Measurements from ENCODE around the gene ADGRL3. TPM values are rescaled to one million over a fixed set of nuclear protein-coding genes. Genes with fewer than 3 reads are reported as not detected.

Gene ADGRL3
- total RNA-seq, 2 experiments from 2014 or later = not detected

DNA sequence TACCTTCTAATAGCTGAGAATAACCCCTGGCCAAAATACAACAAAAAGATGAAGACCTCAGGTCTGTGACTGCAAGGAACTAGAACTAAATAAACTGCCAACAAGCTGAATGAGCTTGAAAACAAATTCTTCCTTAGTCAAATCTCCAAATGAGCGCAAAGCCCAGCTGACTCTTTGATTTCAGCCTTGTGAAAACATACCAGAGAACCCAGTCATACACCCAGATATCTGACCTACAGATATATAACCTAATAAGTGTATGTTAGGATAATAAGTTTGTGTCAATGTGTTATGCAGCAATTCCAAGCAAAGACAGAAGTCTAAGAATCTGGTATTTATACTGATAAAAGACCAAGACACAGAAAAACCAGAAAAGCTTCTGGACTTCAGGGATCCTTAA lies 38.0 kb upstream of the ADGRL3 start:
- no peak for DNase-seq (ENCODE audit: low spot score)
- no peak for TF ChIP-seq EZH2phosphoT487 (IDR thresholded peaks at IDR 0.05; ENCODE audit: borderline replicate concordance, low read depth, low read length)
- TF ChIP-seq, protein P1, sequence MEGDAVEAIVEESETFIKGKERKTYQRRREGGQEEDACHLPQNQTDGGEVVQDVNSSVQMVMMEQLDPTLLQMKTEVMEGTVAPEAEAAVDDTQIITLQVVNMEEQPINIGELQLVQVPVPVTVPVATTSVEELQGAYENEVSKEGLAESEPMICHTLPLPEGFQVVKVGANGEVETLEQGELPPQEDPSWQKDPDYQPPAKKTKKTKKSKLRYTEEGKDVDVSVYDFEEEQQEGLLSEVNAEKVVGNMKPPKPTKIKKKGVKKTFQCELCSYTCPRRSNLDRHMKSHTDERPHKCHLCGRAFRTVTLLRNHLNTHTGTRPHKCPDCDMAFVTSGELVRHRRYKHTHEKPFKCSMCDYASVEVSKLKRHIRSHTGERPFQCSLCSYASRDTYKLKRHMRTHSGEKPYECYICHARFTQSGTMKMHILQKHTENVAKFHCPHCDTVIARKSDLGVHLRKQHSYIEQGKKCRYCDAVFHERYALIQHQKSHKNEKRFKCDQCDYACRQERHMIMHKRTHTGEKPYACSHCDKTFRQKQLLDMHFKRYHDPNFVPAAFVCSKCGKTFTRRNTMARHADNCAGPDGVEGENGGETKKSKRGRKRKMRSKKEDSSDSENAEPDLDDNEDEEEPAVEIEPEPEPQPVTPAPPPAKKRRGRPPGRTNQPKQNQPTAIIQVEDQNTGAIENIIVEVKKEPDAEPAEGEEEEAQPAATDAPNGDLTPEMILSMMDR (conservative IDR thresholded peaks at IDR 0.05; ENCODE audit: low read length) = no peak
- intact Hi-C loops (cut with micrococcal nuclease; ENCODE audit: unreplicated experiment) = no loop called here
- no peak overlapping the region for H3K4me3 ChIP-seq (ENCODE audit: low read depth, low read length, poor library complexity, severe bottlenecking)
- ChIA-PET CTCF (ENCODE audit: unreplicated experiment) (no interaction called here), POLR2A (no interaction called here)
- no peak overlapping the region for H2AFZ ChIP-seq (ENCODE audit: low read length)
- H3K27ac ChIP-seq (ENCODE audit: low read depth, low read length, poor library complexity, severe bottlenecking) = no peak overlapping the region
- no peak overlapping the region for H3K4me2 ChIP-seq (ENCODE audit: low read length)
- no peaks in the 10 kb centered on the region for H3K9me3 ChIP-seq (ENCODE audit: low read length)
- H3K79me2 ChIP-seq (ENCODE audit: insufficient read depth, low read depth, low read length) = no peaks in the 10 kb centered on the region
- no peaks in the 10 kb centered on the region for H4K20me1 ChIP-seq (ENCODE audit: insufficient read depth, low read length)
- H3K36me3 ChIP-seq (ENCODE audit: insufficient read depth, low read length) = no peaks in the 10 kb centered on the region
- H3K4me1 ChIP-seq (ENCODE audit: insufficient read depth, low read length, poor library complexity, severe bottlenecking) = no peaks in the 10 kb centered on the region
- BruUV-seq (replicated peaks) = no TSS peak
- no peaks in the 10 kb centered on the region for H3K9me2 ChIP-seq (ENCODE audit: insufficient read depth, low read length)

DNA sequence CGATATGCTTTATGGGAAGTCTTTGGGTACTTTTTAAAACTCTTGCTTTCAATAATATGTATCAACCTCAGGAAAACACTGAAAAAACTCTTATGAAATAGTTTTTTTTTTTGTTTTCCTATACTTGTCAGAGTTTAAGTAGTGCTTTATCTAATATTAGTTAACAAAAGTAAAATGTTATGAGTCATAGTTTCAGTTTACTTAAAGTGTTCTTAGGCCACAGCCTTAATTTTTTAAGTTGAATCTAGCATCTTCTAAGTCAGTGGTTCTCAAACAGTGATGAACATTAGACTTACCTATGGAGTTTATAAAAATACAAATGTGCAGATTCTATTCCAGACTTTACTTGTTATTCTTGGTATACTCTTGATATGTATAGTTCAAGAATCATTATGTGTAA lies 26.3 kb upstream of the ADGRL3 start:
- H2AFZ ChIP-seq (ENCODE audit: low read length) = no peak overlapping the region
- no peaks in the 10 kb centered on the region for H3K9me2 ChIP-seq (ENCODE audit: insufficient read depth, low read length)
- no peak overlapping the region for H3K27ac ChIP-seq (ENCODE audit: low read depth, low read length, poor library complexity, severe bottlenecking)
- POLR2A ChIA-PET = no interaction called here
- no TSS peak for BruUV-seq (replicated peaks)
- CTCF ChIA-PET (ENCODE audit: unreplicated experiment) = no interaction called here
- intact Hi-C loops (cut with micrococcal nuclease; ENCODE audit: unreplicated experiment) = no loop called here
- H3K4me3 ChIP-seq (ENCODE audit: low read depth, low read length, poor library complexity, severe bottlenecking) = no peak overlapping the region
- H3K36me3 ChIP-seq (ENCODE audit: insufficient read depth, low read length) = no peaks in the 10 kb centered on the region
- no peak overlapping the region for H3K4me2 ChIP-seq (ENCODE audit: low read length)
- no peaks in the 10 kb centered on the region for H3K9me3 ChIP-seq (ENCODE audit: low read length)
- TF ChIP-seq, protein P1 (conservative IDR thresholded peaks at IDR 0.05; ENCODE audit: low read length) = no peak
- no peak for TF ChIP-seq EZH2phosphoT487 (IDR thresholded peaks at IDR 0.05; ENCODE audit: borderline replicate concordance, low read depth, low read length)
- H4K20me1 ChIP-seq (ENCODE audit: insufficient read depth, low read length) = no peaks in the 10 kb centered on the region
- H3K79me2 ChIP-seq (ENCODE audit: insufficient read depth, low read depth, low read length) = no peaks in the 10 kb centered on the region
- no peak for DNase-seq (ENCODE audit: low spot score)
- no peaks in the 10 kb centered on the region for H3K4me1 ChIP-seq (ENCODE audit: insufficient read depth, low read length, poor library complexity, severe bottlenecking)

DNA sequence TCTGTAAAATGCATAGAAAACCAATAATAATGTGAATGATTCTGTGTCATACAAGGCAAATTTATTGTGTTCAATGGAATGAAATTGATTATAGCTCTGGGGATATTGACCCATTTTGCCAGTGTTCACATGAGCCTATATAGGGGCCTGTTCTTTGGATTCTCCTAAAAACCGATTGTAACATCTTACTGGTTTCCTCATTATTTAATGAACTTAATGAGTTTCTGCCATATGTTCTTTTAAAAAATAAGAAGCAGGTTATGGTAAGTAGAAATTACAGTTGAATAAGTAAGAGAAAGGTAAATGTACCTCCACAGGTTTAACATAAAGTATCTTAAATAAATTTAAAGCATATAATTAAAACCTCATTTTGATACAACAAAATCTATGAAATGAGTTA lies 24.6 kb upstream of the ADGRL3 start:
- ChIA-PET CTCF (ENCODE audit: unreplicated experiment) (no interaction called here), POLR2A (interaction anchor here (0.6 kb wide), 1 partner anchor 18 kb away, joined by 3 read pairs; no protein-coding TSS in a partner anchor)
- H2AFZ ChIP-seq (ENCODE audit: low read length) = no peak overlapping the region
- no peak for DNase-seq (ENCODE audit: low spot score)
- no peaks in the 10 kb centered on the region for H3K79me2 ChIP-seq (ENCODE audit: insufficient read depth, low read depth, low read length)
- H3K27ac ChIP-seq (ENCODE audit: low read depth, low read length, poor library complexity, severe bottlenecking) = no peak overlapping the region
- no peaks in the 10 kb centered on the region for H4K20me1 ChIP-seq (ENCODE audit: insufficient read depth, low read length)
- intact Hi-C loops (cut with micrococcal nuclease; ENCODE audit: unreplicated experiment) = no loop called here
- no peaks in the 10 kb centered on the region for H3K9me3 ChIP-seq (ENCODE audit: low read length)
- TF ChIP-seq, protein P1 (conservative IDR thresholded peaks at IDR 0.05; ENCODE audit: low read length) = no peak
- no peak for TF ChIP-seq EZH2phosphoT487 (IDR thresholded peaks at IDR 0.05; ENCODE audit: borderline replicate concordance, low read depth, low read length)
- H3K9me2 ChIP-seq (ENCODE audit: insufficient read depth, low read length) = no peaks in the 10 kb centered on the region
- no peak overlapping the region for H3K4me3 ChIP-seq (ENCODE audit: low read depth, low read length, poor library complexity, severe bottlenecking)
- no TSS peak for BruUV-seq (replicated peaks)
- H3K4me2 ChIP-seq (ENCODE audit: low read length) = no peak overlapping the region
- H3K4me1 ChIP-seq (ENCODE audit: insufficient read depth, low read length, poor library complexity, severe bottlenecking) = no peaks in the 10 kb centered on the region
- H3K36me3 ChIP-seq (ENCODE audit: insufficient read depth, low read length) = no peaks in the 10 kb centered on the region

Measured in OCI-LY7 (cell line).